EL (cell line): ENCODE measurements around the gene CDCA4.
A peak's percentile ranks its signal among the peaks of the same experiment; 100 is the strongest.

Experiments
- DNase-seq: peaks from one replicate; pipeline ENCODE4 v3.0.0-alpha.2; 2016

Gene CDCA4

GRCh38 chr14:104973385-104974145 lies 47.3 kb downstream of the CDCA4 start:
- peak; percentile 89 for DNase-seq

GRCh38 chr14:104973135-104973384 lies 47.8 kb downstream of the CDCA4 start:
- peak; percentile 98 for DNase-seq

GRCh38 chr14:104972301-104973134 lies 48.4 kb downstream of the CDCA4 start:
- peak; percentile 48 for DNase-seq

- DNase-seq = no peak
Measured at GRCh38 chr14:104971447-104972240, 49.2 kb downstream of the CDCA4 start.

DNA sequence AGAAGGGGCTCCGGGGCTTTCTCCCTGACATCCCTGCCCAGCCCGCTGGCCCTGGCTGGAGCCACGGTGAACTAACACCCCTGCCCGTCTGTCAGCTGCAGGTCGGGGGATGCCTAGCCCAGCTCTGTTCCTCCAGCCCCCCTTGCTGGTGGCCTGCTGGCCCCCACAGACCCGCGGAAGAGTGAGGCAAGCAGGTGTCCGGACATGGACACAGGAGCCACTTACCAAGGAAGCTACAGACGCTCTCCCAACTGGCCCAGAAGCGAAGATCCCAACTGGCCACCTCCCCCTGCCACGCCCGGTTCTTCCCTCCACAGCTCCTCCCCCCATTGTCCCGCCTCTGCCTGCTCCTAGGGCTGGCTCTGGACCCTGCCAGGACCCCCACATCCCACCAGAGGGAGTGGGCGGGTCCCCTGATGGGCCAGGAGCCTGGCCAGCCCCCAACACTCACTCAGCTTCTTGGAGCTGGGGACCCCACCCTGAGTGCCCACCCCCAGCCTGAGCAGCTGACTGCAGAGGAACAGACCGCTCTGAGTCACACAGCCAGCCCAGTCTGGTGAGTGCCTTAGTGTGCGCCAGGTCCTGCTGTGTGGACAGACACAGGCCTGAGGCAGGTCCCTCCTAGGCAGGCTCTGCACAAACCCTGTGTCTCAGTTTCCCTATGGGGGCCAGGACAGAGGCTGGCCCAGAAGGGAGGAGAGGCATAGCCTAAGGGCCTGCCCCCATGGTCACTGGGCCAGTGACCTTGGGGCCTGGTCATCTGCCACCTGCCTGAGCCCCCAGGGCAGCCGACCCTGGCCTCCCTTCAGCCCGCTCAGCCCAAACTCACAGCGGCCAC lies 50.4 kb downstream of the CDCA4 start:
- peak; percentile 85 for DNase-seq

GRCh38 chr14:104969741-104970230 lies 51.1 kb downstream of the CDCA4 start:
- no peak for DNase-seq

DNA sequence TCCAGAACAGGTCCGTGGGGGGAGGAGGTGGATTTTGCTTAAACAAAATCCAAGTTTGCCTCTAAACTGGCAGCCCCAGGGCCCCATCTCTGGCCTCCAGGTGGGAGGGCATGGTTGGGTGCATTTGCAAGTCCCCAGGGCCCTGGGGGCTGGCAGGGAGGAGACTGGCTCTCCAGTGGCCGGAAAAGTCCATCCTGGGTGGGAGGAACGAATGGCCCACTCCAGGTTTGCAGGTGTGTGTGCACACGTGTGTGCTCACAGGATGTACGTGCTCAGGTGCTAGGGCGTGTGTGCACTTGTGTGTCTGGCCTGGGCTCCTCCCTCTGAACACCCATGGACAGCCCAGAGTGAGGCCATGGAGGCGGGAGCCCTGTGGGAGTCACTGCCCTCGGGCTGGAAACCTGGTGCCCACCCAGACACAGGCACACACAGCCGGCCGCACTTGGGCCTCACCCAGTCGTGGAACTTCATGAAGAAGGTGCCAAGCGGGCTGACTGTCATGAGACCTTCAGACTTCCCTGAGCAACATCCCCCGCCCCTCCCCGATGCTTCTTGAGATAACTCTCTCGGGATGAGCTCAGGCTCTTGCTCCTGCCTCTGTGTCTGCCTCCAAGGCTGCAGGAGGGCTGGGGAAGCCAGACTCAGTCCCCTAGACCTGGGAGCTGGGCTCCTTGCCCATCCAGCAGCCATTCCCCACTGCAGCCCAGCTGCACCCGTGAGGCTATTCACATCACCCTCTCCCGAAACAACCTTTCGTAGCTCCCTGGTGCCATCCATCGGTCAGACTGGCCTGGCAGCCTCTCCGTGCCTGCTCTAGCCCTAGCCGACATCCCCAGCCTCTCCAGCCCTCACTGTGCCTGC lies 52.1 kb downstream of the CDCA4 start:
- peak; percentile 35 for DNase-seq

DNA sequence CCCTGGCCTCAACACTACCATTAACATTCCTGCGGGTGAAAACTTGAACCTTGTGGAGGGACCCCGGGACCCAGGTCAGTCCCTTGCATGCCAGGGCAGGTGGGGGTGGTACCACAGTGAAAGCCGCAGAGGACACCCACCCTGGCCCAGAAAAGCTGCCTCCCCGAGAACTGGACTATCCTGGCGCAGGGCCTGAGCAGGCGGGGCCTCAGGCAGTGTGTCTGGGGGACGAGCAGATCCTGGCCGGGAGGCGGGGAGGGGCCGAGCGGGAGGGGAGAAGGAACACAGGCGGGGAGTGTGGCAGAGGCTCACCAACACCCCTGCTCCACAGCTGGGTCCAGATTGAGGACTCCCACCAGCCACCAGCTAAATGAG lies 52.7 kb downstream of the CDCA4 start:
- DNase-seq = peak; percentile 72

DNA sequence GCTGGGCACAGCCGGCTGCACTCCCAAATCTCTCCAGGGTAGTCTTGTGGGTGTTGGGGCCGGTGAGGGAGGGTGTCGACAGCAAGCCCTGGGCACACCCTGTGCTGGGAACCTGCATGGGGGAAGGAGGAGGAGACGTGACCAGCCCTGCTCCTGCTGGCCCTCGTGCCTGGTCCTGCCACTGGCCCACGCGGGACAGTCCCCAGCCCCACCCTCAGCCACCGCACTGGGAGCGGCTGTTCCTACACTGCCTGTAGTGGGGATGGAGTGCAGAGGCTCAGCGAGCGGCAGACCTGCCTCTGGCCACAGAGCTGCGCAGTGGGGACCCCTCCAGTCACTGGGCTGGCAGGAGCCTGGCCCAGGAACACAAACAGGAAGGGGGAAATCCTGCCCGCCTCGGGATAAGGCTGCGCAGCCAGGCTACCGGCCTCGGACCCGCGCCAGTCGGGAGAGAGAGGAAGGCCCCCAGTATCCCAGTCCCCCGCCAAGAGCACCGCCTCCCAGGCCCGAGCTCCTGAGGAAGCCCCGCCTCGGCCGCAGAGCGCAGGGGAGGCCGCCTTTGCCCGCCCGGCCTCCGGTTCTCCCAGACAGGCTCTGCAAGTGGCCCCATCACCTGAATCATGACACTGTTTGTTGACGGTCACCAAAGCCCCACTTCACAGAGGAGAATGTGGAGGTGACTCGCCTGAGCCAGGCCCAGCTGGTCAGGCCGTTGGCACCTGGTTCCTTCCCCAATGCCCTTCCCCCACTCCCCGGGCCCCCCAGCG lies 53.3 kb downstream of the CDCA4 start:
- peak; percentile 55 for DNase-seq

DNA sequence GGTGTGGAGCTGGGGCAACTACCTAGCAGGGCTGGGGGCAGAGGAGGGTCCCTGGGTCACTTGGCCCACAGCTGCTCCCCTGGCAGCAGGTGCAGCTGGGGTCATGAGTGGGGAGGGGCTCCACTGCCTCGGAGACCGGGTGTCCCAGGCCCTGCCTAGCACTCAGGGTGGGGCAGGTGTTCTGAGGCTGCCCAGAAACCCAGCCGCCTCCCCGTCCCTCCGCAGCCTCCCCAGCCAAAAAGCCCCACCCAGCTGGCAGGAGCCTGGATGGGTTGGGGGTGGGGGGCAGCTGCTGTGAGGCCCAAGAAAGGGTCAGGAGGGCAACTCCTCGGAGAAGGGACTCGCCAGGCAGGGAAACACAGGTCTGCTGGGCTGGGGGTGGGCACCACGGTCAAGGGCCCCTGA lies 53.9 kb downstream of the CDCA4 start:
- no peak for DNase-seq

DNA sequence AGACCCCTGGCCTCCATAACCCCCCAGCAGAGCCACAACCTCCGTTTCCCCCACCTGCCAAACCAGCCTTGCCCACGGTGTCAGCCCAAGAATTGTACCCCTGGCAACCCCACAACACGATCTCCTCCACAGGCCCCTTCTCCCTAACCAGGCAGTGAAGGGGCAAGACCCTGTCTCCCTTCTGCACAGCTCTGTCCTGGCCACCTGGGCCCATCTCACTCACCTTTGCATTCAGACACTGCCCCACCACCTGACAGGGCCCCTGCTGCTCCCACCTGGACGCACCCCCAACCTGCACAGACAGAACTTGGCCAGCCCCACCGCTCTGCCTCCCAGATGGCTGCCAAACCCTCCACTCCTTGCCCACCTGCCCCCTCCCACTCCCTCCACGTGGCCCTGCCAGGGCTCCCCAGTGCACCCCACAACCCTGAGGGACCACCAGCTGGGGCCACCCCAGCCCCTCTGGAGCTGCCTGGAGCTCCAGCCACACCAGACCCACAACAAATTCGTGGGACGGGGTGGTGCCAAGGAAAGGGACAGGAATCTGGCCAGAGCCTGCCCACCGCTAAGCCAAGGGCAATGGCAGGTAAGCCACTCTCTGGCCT lies 54.5 kb downstream of the CDCA4 start:
- DNase-seq = no peak

- DNase-seq = no peak
Measured at GRCh38 chr14:104965561-104966231, 55.2 kb downstream of the CDCA4 start.

- DNase-seq = no peak
Measured at GRCh38 chr14:104964546-104964945, 56.3 kb downstream of the CDCA4 start.
